A673 (cell line): ENCODE data around the gene OR2C3. TPM values are rescaled to one million over a fixed set of nuclear protein-coding genes. Genes with fewer than 3 reads are reported as not detected.

ENCODE experiments used
- BruUV-seq: library from RNA; stranded (reverse); fragments of 400-500 nt; replicated peaks from 2 replicates; lab custom pipeline; 2021; lab: Mats Ljungman, UMichigan
- CTCF ChIA-PET: fragments of 300-600 bp; sonication (Branson Sonifier 250); formaldehyde crosslinking; loops from one replicate; lab custom pipeline; 2022; ENCODE audit warnings: antibody characterized with exemption; lab: Charles Lee
- POLR2A ChIA-PET: fragments of 300-600 bp; sonication (Branson Sonifier 250); formaldehyde crosslinking; loops from one replicate; lab custom pipeline; 2022; ENCODE audit warnings: antibody characterized with exemption; ENCODE audit not compliant: low non-redundant PET; lab: Charles Lee
- DNase-seq: peaks from one replicate; pipeline ENCODE4 v3.0.0-alpha.2; 2015; ENCODE audit warnings: low spot score
- H3K27ac ChIP-seq: fragments of 200-600 bp; sonication (generic); 2 replicates; pipeline ENCODE4 v1.5.1; 2016; ENCODE audit warnings: mixed run types, low read depth, mild to moderate bottlenecking, mixed read lengths, antibody characterized with exemption, low read length; ENCODE audit not compliant: poor library complexity, severe bottlenecking
- H3K27me3 ChIP-seq: fragments of 200-600 bp; sonication (generic); replicated peaks from 2 replicates; pipeline ENCODE4 v1.6.1; 2017; ENCODE audit warnings: mixed run types, low read depth, mild to moderate bottlenecking, mixed read lengths, antibody characterized with exemption, low read length; ENCODE audit not compliant: insufficient read depth, poor library complexity
- H3K36me3 ChIP-seq: fragments of 200-600 bp; sonication (generic); 2 replicates; pipeline ENCODE4 v1.6.1; 2016; ENCODE audit warnings: mixed run types, mild to moderate bottlenecking, mixed read lengths, antibody characterized with exemption, low read length; ENCODE audit not compliant: insufficient read depth, poor library complexity, severe bottlenecking
- H3K4me1 ChIP-seq: fragments of 200-600 bp; sonication (generic); 2 replicates; pipeline ENCODE4 v1.6.1; 2017; ENCODE audit warnings: mixed run types, mild to moderate bottlenecking, mixed read lengths, antibody characterized with exemption, low read length; ENCODE audit not compliant: insufficient read depth, poor library complexity, severe bottlenecking
- H3K4me3 ChIP-seq: fragments of 200-600 bp; sonication (generic); 2 replicates; pipeline ENCODE4 v1.5.1; 2016; ENCODE audit warnings: low read depth, mixed run types, mild to moderate bottlenecking, mixed read lengths, low read length; ENCODE audit not compliant: poor library complexity, severe bottlenecking
- H3K9me3 ChIP-seq: fragments of 200-600 bp; sonication (generic); 2 replicates; pipeline ENCODE4 v1.6.1; 2016; ENCODE audit warnings: mixed run types, low read depth, mild to moderate bottlenecking, mixed read lengths, antibody characterized with exemption, low read length; ENCODE audit not compliant: poor library complexity, severe bottlenecking
- EZH2 ChIP-seq: fragments of 200-600 bp; sonication (generic); IDR thresholded peaks from 2 replicates; pipeline ENCODE4 v1.6.1; 2017; ENCODE audit warnings: borderline replicate concordance, low read depth, mild to moderate bottlenecking, mixed read lengths, antibody characterized with exemption, low read length; ENCODE audit not compliant: poor library complexity, severe bottlenecking
- intact Hi-C: fragments of 100-400 bp; cut with micrococcal nuclease; formaldehyde crosslinking; loops from one replicate; pipeline ENCODE4 v1.10.0; 2022; ENCODE audit not compliant: unreplicated experiment
- total RNA-seq: library from RNA; stranded (reverse); gene quantifications from 2 replicates; pipeline ENCODE4 v1.2.3, GENCODE V29; 2021
- TF ChIP-seq, protein P1 (sequence below): fragments of 300-800, 200-600 bp; sonication (generic); conservative IDR thresholded peaks from 2 replicates; pipeline ENCODE4 v1.5.1; 2017; ENCODE audit warnings: low read depth, mild to moderate bottlenecking, antibody characterized with exemption, low read length, moderate library complexity, mixed read lengths

Gene OR2C3
- total RNA-seq, 1 experiment from 2014 or later = not detected

DNA sequence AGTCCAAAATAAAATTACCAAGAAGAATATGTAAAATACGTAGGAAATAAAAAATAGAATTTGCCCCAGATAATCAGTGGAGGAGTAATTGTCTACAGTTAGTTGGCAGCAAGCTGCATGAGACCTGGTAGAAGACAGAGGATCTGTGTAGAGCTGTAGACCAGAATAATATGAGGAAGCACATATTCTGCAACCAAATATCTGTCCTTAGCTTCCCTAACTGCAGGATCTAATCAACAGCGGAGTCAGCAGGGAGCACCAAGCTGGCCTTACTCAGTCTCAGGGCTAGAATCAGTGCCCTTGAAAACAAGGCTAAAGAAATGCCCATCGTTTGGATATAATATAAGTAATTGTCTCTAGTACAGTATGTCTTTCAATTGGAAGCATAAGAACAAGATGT is 6.6 kb upstream of the OR2C3 start:
- Histone ChIP-seq H3K9me3 (no peaks in the 10 kb centered on the region), H3K27ac (no peak overlapping the region), H3K36me3 (no peaks in the 10 kb centered on the region), H3K27me3 (peaks cover 29% of the 10 kb centered on the region), H3K4me1 (no peaks in the 10 kb centered on the region), H3K4me3 (no peak overlapping the region)
- intact Hi-C loops = no loop called here
- no peak for DNase-seq
- BruUV-seq = no TSS peak
- TF ChIP-seq, protein P1, sequence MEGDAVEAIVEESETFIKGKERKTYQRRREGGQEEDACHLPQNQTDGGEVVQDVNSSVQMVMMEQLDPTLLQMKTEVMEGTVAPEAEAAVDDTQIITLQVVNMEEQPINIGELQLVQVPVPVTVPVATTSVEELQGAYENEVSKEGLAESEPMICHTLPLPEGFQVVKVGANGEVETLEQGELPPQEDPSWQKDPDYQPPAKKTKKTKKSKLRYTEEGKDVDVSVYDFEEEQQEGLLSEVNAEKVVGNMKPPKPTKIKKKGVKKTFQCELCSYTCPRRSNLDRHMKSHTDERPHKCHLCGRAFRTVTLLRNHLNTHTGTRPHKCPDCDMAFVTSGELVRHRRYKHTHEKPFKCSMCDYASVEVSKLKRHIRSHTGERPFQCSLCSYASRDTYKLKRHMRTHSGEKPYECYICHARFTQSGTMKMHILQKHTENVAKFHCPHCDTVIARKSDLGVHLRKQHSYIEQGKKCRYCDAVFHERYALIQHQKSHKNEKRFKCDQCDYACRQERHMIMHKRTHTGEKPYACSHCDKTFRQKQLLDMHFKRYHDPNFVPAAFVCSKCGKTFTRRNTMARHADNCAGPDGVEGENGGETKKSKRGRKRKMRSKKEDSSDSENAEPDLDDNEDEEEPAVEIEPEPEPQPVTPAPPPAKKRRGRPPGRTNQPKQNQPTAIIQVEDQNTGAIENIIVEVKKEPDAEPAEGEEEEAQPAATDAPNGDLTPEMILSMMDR = no peak
- TF ChIP-seq EZH2 = no peak
- ChIA-PET POLR2A (no interaction called here), CTCF (no interaction called here)

DNA sequence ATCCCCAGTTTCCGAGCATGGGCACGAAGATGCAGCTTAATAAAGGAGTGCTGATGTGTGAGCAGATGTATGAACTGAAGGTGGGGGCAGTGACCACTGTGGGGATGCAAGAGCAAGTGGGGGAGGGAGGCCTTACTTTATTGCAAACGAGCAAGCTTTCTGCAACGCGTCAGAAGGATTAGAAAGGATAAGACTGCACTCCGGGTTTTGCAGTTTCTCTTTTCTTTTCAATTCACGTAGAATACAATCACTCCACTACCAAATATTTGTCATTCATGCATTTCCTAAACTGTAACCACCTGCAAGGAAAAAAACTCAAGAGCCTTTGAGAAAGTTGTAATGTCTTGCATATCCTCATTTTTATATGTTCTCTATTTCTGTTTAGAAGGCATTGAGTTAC is 4.3 kb upstream of the OR2C3 start:
- H3K27me3 ChIP-seq = peaks cover 43% of the 10 kb centered on the region
- H3K27ac ChIP-seq = no peak overlapping the region
- H3K9me3 ChIP-seq = no peaks in the 10 kb centered on the region
- ChIA-PET CTCF (no interaction called here), POLR2A (no interaction called here)
- no peaks in the 10 kb centered on the region for H3K4me1 ChIP-seq
- intact Hi-C loops = no loop called here
- no peak for DNase-seq
- no peak for TF ChIP-seq EZH2
- TF ChIP-seq, protein P1 = no peak
- H3K4me3 ChIP-seq = no peak overlapping the region
- H3K36me3 ChIP-seq = no peaks in the 10 kb centered on the region
- no TSS peak for BruUV-seq

DNA sequence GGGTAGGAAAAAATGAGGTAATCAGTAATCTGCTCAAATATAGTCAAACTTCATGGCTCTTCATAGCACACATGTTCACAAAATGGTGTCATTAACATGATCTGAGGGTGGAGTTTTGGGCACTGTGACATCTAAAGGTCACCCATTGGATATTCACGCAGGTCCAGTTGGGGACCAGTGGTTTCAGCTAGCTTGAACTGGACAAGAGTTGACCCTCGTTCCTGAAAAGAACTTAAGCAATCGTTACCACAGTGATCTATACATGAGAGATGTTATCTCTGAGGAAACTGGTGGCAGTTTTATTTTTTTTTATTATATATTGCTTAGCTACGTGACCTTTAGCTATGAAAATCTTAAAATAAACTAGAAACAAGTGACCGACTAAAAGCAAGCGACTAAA is 3.0 kb upstream of the OR2C3 start:
- DNase-seq = no peak
- H3K9me3 ChIP-seq = no peaks in the 10 kb centered on the region
- H3K4me1 ChIP-seq = no peaks in the 10 kb centered on the region
- no peaks in the 10 kb centered on the region for H3K36me3 ChIP-seq
- intact Hi-C loops = no loop called here
- ChIA-PET CTCF (no interaction called here), POLR2A (no interaction called here)
- no peak overlapping the region for H3K27ac ChIP-seq
- no TSS peak for BruUV-seq
- TF ChIP-seq, protein P1 = no peak
- no peak for TF ChIP-seq EZH2
- H3K4me3 ChIP-seq = no peak overlapping the region
- H3K27me3 ChIP-seq = peaks cover 41% of the 10 kb centered on the region
